GM12892 (cell line): Measurements from ENCODE around the gene UNC13D.

Experiments used
- POLR2A ChIP-seq: IDR thresholded peaks from 2 replicates; pipeline ENCODE4 v1.6.1; 2011; ENCODE audit warnings: low read depth, low read length, control low read depth
- POLR2AphosphoS5 ChIP-seq: IDR thresholded peaks from 2 replicates; pipeline ENCODE4 v1.6.1; 2011; ENCODE audit warnings: low read depth, low read length, control low read depth
- TAF1 ChIP-seq: IDR thresholded peaks from 2 replicates; pipeline ENCODE4 v1.6.1; 2011; ENCODE audit warnings: low read depth, mild to moderate bottlenecking, control low read depth, low read length, borderline replicate concordance

DNA sequence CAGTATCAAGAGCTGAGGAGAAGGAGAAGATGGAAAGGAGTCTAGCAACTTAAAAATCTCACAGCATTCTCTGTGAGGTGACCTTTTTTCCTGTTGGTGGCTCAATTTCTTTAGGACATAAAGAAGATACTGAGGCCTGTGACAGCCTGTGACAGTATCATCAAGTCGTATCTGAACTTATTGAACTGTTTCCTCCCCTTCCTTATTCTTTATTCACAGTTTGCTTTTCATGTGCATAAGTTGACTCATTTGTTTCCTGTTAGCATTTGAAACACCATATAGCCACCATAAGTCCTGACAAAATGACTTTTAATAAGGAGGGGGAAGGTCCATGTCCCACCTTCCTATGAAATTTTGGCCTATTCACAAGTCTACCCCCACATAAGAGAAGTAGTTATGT is 50.7 kb downstream of the UNC13D start:
- TF ChIP-seq TAF1 = no peak
- no peak for TF ChIP-seq POLR2AphosphoS5
- TF ChIP-seq POLR2A = no peak
